ENCODE results near the gene STAG2. TPM values are rescaled to one million over a fixed set of nuclear protein-coding genes. Genes with fewer than 3 reads are reported as not detected.

The STAG2 gene
- polyA plus RNA-seq, 3 donors: 20.6 to 56.2 (median 40.9) TPM

DNA sequence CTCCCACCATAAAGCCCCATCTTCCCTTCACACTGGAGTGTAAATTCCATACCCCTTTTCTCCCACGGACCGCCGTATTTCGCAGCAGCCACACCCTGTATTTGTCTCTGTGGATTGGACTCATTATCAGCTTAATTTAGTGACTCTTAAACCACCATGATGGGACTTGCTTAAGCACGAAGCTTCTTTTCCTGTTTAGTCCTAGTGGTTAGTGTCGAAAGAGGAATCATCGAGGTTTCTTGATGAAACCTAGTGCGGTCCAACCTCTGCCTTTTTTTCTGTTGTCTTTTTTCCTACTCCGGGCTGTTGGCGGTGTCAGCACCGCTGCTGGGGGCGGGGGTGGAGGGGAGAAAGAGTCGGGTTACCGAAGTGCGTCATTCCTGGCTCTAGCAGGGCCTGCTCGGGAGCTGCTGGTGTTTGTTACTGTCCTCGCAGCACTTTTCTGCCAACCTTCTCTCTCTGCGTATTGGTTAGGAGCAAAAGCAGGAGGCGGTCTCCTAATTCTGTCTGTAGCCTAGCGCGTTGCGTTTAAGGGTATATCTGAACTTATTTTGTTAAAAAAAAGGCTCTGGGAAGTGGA is 1.4 kb downstream of the STAG2 start:
- no peaks in the 10 kb centered on the region for H3K9me3 ChIP-seq (replicated peaks in 1 of 2; ENCODE audit: control insufficient read depth in 1 of 2, insufficient read depth in 1 of 2, low read length in 2 of 2)
- H3K9me3 Mint-ChIP-seq: peaks cover 0 to 22% (median 15%) of the 10 kb centered on the region in 7 donors
- H3K4me2 ChIP-seq (replicated peaks; ENCODE audit: extremely low read depth, low read length, poor library complexity, severe bottlenecking): peak overlapping the region; percentile 74
- peaks cover 0 to under 1% of the 10 kb centered on the region in 2 donors for H3K36me3 Mint-ChIP-seq
- H3K36me3 ChIP-seq (replicated peaks in 1 of 2; ENCODE audit: control insufficient read depth in 1 of 2, insufficient read depth in 2 of 2, low read length in 2 of 2): no peaks in the 10 kb centered on the region
- H3K27me3 ChIP-seq (ENCODE audit: control insufficient read depth in 2 of 2, insufficient read depth in 2 of 2, low read length in 2 of 2): no peaks in the 10 kb centered on the region
- TF ChIP-seq, protein P1, sequence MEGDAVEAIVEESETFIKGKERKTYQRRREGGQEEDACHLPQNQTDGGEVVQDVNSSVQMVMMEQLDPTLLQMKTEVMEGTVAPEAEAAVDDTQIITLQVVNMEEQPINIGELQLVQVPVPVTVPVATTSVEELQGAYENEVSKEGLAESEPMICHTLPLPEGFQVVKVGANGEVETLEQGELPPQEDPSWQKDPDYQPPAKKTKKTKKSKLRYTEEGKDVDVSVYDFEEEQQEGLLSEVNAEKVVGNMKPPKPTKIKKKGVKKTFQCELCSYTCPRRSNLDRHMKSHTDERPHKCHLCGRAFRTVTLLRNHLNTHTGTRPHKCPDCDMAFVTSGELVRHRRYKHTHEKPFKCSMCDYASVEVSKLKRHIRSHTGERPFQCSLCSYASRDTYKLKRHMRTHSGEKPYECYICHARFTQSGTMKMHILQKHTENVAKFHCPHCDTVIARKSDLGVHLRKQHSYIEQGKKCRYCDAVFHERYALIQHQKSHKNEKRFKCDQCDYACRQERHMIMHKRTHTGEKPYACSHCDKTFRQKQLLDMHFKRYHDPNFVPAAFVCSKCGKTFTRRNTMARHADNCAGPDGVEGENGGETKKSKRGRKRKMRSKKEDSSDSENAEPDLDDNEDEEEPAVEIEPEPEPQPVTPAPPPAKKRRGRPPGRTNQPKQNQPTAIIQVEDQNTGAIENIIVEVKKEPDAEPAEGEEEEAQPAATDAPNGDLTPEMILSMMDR (IDR thresholded peaks at IDR 0.05): no peak
- H3K27ac Mint-ChIP-seq: peak overlapping the region; percentile 97 to 99 (median 98)
- H2AFZ ChIP-seq (ENCODE audit: insufficient read depth, low read depth, low read length, poor library complexity, severe bottlenecking): no peak overlapping the region
- peak overlapping the region; percentile 84 to 94 (median 92) for H3K4me3 ChIP-seq (replicated peaks in 1 of 3; ENCODE audit: low read depth in 2 of 3, low read length in 3 of 3)
- H3K4me1 ChIP-seq (ENCODE audit: control insufficient read depth in 1 of 2, insufficient read depth in 2 of 2, low read length in 2 of 2): peaks cover 7 to 17% of the 10 kb centered on the region in 2 donors
- intact Hi-C loops (cut with micrococcal nuclease): loop anchor here in 1 of 2 donors (10.0 kb wide), 2 partner anchors 52 to 98 kb away; partner anchors contain the start of gene XIAP
- peaks cover 0 to 16% (median 1%) of the 10 kb centered on the region in 3 donors for H3K27me3 Mint-ChIP-seq (ENCODE audit: low read depth in 3 of 3)
- H3K79me2 ChIP-seq (ENCODE audit: insufficient read depth, low read length): peaks cover 71% of the 10 kb centered on the region
- DNase-seq: peak; percentile 80 to 85 (median 81)
- H3K9ac ChIP-seq (ENCODE audit: insufficient read depth, low read length, poor library complexity, severe bottlenecking): peak overlapping the region; percentile 94
- H3K4me3 Mint-ChIP-seq: peak overlapping the region; percentile 93 to 96
- peak overlapping the region; percentile 95 to 100 for H3K27ac ChIP-seq (ENCODE audit: low read depth in 1 of 2, low read length in 2 of 2)
- WGBS (ENCODE audit: insufficient coverage): 0% methylated on average over 2 of the region's 22 CpGs
- peaks cover 25% of the 10 kb centered on the region for H3K4me1 Mint-ChIP-seq
- H4K20me1 ChIP-seq (ENCODE audit: insufficient read depth, low read length): peaks cover 5% of the 10 kb centered on the region

DNA sequence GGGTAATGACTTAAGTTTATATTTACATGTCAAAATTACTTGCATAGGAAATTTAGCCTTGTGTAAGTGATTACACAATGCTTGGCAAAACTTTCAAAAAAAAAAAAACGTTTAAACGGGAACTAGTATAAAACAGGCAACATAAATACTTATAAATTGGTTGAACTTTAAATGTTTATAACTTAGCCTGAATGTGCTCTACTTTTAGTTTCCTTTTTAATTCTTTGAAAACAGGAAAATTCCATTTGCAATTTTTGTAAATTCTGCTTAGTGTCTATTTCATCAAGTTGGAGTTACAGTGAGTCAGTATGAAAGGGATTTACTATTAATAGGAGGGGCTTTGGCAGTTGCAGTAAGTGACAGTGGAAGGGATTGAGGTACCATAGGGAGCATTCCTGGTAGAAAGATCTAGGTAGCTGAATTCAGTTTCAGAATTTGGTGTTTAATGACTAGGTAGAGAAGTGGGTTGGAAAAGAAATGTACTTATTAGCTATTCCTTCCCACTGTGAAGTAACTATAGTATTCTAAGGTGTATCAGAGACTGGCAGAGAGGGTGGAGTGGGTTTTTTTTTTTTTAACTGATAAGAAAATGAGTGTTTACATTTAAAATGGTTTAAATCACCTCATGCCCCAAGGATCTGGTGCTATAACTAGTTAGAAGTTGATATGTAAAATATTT is 2.8 kb downstream of the STAG2 start:
- DNase-seq: peak in 2 of 3 donors; percentile 26 to 48
- peak overlapping the region; percentile 97 to 99 (median 98) for H3K27ac Mint-ChIP-seq
- Histone ChIP-seq H3K27ac (ENCODE audit: low read depth in 1 of 2, low read length in 2 of 2) (peak overlapping the region in 1 of 2 donors; percentile 95), H3K9ac (ENCODE audit: insufficient read depth, low read length, poor library complexity, severe bottlenecking) (no peak overlapping the region), H4K20me1 (ENCODE audit: insufficient read depth, low read length) (peaks cover 19% of the 10 kb centered on the region), H3K4me2 (replicated peaks; ENCODE audit: extremely low read depth, low read length, poor library complexity, severe bottlenecking) (peak overlapping the region; percentile 74), H3K27me3 (ENCODE audit: control insufficient read depth in 2 of 2, insufficient read depth in 2 of 2, low read length in 2 of 2) (no peaks in the 10 kb centered on the region), H3K9me3 (replicated peaks in 1 of 2; ENCODE audit: control insufficient read depth in 1 of 2, insufficient read depth in 1 of 2, low read length in 2 of 2) (no peaks in the 10 kb centered on the region), H3K4me3 (replicated peaks in 1 of 3; ENCODE audit: low read depth in 2 of 3, low read length in 3 of 3) (peak overlapping the region; percentile 84 to 94 (median 92)), H3K4me1 (ENCODE audit: control insufficient read depth in 1 of 2, insufficient read depth in 2 of 2, low read length in 2 of 2) (peaks cover 14 to 31% of the 10 kb centered on the region in 2 donors), H3K36me3 (replicated peaks in 1 of 2; ENCODE audit: control insufficient read depth in 1 of 2, insufficient read depth in 2 of 2, low read length in 2 of 2) (no peaks in the 10 kb centered on the region), H3K79me2 (ENCODE audit: insufficient read depth, low read length) (peaks cover 85% of the 10 kb centered on the region), H2AFZ (ENCODE audit: insufficient read depth, low read depth, low read length, poor library complexity, severe bottlenecking) (no peak overlapping the region)
- TF ChIP-seq, protein P1 (IDR thresholded peaks at IDR 0.05): no peak
- peaks cover 0 to 13% (median 1%) of the 10 kb centered on the region in 3 donors for H3K27me3 Mint-ChIP-seq (ENCODE audit: low read depth in 3 of 3)
- WGBS (ENCODE audit: insufficient coverage): no CpG with 5 or more reads among the region's 2 CpGs
- peaks cover 0 to 21% (median 15%) of the 10 kb centered on the region in 7 donors for H3K9me3 Mint-ChIP-seq
- peaks cover 35% of the 10 kb centered on the region for H3K4me1 Mint-ChIP-seq
- peaks cover 2 to 3% of the 10 kb centered on the region in 2 donors for H3K36me3 Mint-ChIP-seq
- intact Hi-C loops (cut with micrococcal nuclease): loop anchor here in 1 of 2 donors (10.0 kb wide), 2 partner anchors 51 to 99 kb away; partner anchors contain the start of gene XIAP
- peak overlapping the region; percentile 93 to 96 for H3K4me3 Mint-ChIP-seq
